HUES64 (cell line): ENCODE data around the gene WWOX.

Source experiments
- H3K27ac ChIP-seq: 2 replicates; pipeline ENCODE4 v1.7.0; 2013; ENCODE audit warnings: low read depth, low read length, inconsistent platforms
- H3K27me3 ChIP-seq: 2 replicates; pipeline ENCODE4 v1.6.1; 2013; ENCODE audit warnings: mild to moderate bottlenecking, low read length; ENCODE audit not compliant: insufficient read depth
- H3K36me3 ChIP-seq: 2 replicates; pipeline ENCODE4 v1.6.1; 2013; ENCODE audit warnings: mild to moderate bottlenecking, low read length; ENCODE audit not compliant: insufficient read depth
- H3K4me1 ChIP-seq: 2 replicates; pipeline ENCODE4 v1.6.1; 2013; ENCODE audit warnings: mild to moderate bottlenecking, low read length, moderate library complexity; ENCODE audit not compliant: insufficient read depth
- H3K4me3 ChIP-seq: 2 replicates; pipeline ENCODE4 v1.5.1; 2013; ENCODE audit warnings: mild to moderate bottlenecking, low read length, moderate library complexity
- H3K9ac ChIP-seq: 2 replicates; pipeline ENCODE4 v1.6.1; 2013; ENCODE audit warnings: mild to moderate bottlenecking, low read depth, low read length
- H3K9me3 ChIP-seq: 2 replicates; pipeline ENCODE4 v1.6.1; 2013; ENCODE audit warnings: low read depth, low read length; ENCODE audit not compliant: insufficient read depth
- WGBS: fragments of 150-250, 120-280 bp; methylation state at CpG from one replicate; pipeline ENCODE4 v1.1.7; 2013; ENCODE audit warnings: missing lambda C conversion rate; 5-methylcytosine and 5-hydroxymethylcytosine counted together

WWOX gene

DNA sequence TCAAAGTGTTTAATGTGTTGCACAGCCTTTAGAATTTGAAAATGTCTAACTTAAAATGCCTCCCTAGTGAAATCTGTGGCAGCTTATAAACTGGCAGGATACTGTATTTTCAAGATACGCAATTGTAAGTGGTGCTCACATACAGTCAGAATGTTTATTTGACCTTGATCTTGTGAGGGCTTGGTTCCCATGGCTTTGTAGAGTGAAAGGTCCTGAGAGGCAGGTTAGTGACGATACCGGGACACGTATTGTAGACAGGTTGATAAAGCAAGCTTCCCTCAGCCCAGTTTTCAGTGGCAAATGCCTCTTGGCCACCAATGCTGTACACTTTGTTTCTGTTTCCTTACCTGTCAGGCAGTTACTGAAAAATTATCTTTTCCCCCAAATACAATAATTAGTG is 1074.5 kb downstream of the WWOX start:
- 94% methylated on average over 4 of the region's 4 CpGs for WGBS
- no peak overlapping the region for H3K4me3 ChIP-seq

DNA sequence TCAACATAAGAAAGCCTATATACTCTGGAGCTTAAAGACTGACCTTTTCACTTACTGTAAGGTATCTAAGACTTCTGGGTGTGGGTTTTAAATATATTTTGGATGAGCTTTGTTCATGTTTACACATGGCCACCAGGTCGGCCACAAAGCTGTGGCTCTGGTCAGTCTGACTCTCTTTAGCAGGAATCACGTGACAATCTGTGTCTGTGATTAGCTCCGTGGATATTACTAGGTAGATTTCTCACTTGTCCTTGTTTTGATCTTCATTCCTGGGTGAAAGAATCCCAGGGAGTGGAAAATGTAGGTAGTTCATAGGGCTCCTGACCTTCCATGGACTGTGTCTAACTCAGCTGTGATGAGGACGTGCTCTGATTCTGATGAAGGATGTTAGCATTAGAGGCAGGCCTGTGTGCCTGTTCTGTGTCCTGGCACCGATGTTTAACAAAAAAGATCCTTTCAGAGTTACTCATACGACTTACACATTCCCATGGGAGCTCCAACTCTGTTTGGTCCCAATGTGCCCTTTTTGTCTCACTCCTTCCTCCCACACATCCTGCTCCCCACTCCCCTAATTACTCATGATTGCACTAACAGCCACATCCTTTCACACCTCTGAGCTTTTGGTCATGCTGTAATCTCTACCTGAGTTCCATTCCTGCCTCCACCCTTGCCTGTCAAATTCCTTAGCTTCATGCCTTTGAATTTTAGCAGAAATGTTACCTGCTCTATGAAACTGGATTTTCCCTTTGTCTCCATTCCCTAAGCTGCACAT is 1076.0 kb downstream of the WWOX start:
- no peaks in the 10 kb centered on the region; the same call in none of the 2 replicates for H3K4me1 ChIP-seq
- no peaks in the 10 kb centered on the region for H3K36me3 ChIP-seq
- no peak overlapping the region for H3K27ac ChIP-seq
- no peak overlapping the region for H3K9ac ChIP-seq
- no peak overlapping the region for H3K4me3 ChIP-seq
- H3K9me3 ChIP-seq, result no peaks in the 10 kb centered on the region
- 88% methylated on average over 6 of the region's 6 CpGs for WGBS
- no peaks in the 10 kb centered on the region for H3K27me3 ChIP-seq

More for the DNA sequence above, 1074.5 kb downstream of the WWOX start:
- Histone ChIP-seq H3K4me1 (peaks cover 11% of the 10 kb centered on the region), H3K27ac (no peak overlapping the region), H3K36me3 (no peaks in the 10 kb centered on the region), H3K9ac (no peak overlapping the region), H3K27me3 (no peaks in the 10 kb centered on the region), H3K9me3 (no peaks in the 10 kb centered on the region)

DNA sequence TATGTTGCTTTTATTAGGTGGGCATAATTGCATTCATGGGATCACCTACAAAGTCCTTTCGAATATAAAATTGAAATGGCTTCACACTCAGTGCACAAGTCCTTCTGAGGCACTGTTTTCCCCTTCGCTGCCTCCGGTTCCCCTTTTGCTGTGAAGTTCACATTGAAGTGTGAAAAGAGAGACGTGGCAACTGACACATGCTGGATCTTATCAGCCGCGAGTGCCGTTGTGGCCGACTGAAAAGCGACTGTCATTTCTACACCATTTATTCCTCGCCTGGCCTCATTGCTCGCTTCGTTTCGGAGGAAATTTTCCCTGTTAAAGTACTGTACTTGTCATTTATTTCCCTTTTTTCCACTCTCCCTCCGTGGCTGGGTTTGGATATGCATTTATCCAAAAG is 1077.6 kb downstream of the WWOX start:
- Histone ChIP-seq H3K4me1 (no peaks in the 10 kb centered on the region; the same call in 1 of the 2 replicates), H3K9ac (no peak overlapping the region), H3K27ac (no peak overlapping the region), H3K4me3 (no peak overlapping the region), H3K36me3 (no peaks in the 10 kb centered on the region), H3K27me3 (no peaks in the 10 kb centered on the region), H3K9me3 (no peaks in the 10 kb centered on the region)
- 92% methylated on average over 14 of the region's 14 CpGs for WGBS

DNA sequence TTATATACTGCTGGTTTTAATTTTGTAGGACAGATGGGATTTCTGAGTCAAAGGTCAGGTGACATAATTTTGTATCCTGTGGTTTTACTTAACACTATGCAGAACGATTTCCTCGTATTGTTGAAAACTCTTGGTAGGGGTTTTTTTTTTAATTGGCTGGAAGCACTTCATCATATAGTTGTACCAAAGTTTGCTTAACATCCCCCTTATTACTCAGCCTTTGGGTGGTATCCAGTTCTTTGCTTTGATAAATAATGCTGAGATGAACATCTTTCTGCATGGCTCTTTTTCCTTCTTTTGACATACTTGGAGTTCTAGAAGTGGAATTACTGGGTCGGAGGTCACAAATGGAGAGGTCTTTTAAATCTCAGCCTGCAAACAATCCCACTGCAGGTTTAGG is 1082.0 kb downstream of the WWOX start:
- Histone ChIP-seq H3K27me3 (no peaks in the 10 kb centered on the region), H3K27ac (no peak overlapping the region), H3K9me3 (no peaks in the 10 kb centered on the region), H3K4me3 (no peak overlapping the region), H3K36me3 (no peaks in the 10 kb centered on the region), H3K9ac (no peak overlapping the region), H3K4me1 (no peaks in the 10 kb centered on the region)
- 100% methylated on average over 2 of the region's 3 CpGs for whole genome bisulfite sequencing

DNA sequence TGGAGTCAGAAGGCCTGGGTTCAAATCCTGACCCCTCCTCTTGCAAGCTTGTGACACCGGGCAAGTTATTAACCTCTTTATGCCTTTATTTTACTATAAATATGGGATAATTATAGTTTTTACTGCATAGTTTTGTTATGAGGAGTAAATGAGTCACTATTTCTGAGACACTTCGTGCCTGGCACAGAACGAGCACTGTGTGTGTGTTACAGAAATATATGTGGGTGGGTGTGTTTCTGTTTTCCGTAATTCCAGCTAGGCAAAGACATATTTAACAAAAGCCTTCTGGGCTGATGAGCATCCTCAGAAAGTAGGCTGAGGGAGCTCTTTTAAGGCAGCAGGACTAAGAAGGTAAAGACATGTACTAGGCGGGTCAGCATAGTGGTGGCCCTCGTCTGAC is 1083.2 kb downstream of the WWOX start:
- 96% methylated on average over 6 of the region's 6 CpGs for WGBS
- no peak overlapping the region for H3K27ac ChIP-seq

DNA sequence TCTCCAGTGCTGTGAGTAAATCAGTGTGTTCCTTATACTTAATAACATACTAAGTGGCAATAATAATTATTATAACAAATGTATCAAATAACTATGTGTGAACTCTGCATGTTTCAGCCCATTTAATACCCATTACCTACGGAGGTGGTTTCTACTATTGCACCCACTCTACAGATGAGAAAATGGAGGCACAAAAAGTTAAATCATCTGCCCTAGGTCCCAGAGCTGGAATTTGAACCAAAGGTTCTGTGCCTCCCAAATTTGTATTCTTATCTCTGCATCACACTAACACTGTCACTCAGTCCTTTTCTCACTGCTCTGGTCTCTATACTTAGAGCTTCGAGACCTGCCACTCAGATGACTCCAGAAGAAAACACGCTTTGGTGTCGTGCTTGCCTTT is 1084.1 kb downstream of the WWOX start:
- Histone ChIP-seq H3K36me3 (no peaks in the 10 kb centered on the region), H3K27me3 (no peaks in the 10 kb centered on the region), H3K27ac (no peak overlapping the region), H3K4me3 (no peak overlapping the region), H3K9ac (no peak overlapping the region), H3K9me3 (no peaks in the 10 kb centered on the region), H3K4me1 (peaks cover 9% of the 10 kb centered on the region)
- 91% methylated on average over 4 of the region's 4 CpGs for WGBS

More for the DNA sequence above, 1083.2 kb downstream of the WWOX start:
- Histone ChIP-seq H3K9me3 (no peaks in the 10 kb centered on the region), H3K27me3 (no peaks in the 10 kb centered on the region), H3K4me1 (no peaks in the 10 kb centered on the region), H3K36me3 (no peaks in the 10 kb centered on the region), H3K9ac (no peak overlapping the region), H3K4me3 (no peak overlapping the region)

DNA sequence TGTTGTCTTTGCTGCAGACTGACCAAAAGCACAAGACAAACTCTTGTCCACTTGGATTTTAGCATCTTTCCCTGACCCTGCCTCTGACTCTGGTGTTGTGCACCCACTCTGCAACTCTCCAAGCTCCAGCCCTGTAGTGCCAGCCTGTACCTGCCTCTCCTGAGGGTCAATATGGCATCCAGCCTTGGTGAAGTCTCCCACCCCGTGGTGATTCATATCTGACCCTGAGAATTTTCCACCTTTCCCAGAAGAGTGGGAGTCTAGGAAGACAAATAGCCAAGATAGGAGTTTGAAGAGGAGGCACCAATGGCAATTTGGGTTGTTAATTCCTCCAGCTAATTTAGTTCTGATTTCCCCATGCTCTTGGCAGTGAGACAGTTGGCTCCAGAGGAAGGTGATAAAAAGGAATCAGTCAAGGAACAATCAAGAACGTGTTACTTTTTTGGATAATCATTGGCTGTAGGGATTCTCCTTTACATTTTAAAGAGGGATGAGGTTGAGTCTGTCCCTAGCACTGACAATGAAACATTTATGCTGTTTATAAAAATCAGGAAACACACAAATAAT is 1085.1 kb downstream of the WWOX start:
- Histone ChIP-seq H3K27me3 (no peaks in the 10 kb centered on the region), H3K9ac (no peak overlapping the region), H3K9me3 (no peaks in the 10 kb centered on the region), H3K36me3 (no peaks in the 10 kb centered on the region), H3K4me1 (peaks cover 14% of the 10 kb centered on the region), H3K4me3 (no peak overlapping the region), H3K27ac (no peak overlapping the region)
- 86% methylated on average over 2 of the region's 2 CpGs for WGBS

DNA sequence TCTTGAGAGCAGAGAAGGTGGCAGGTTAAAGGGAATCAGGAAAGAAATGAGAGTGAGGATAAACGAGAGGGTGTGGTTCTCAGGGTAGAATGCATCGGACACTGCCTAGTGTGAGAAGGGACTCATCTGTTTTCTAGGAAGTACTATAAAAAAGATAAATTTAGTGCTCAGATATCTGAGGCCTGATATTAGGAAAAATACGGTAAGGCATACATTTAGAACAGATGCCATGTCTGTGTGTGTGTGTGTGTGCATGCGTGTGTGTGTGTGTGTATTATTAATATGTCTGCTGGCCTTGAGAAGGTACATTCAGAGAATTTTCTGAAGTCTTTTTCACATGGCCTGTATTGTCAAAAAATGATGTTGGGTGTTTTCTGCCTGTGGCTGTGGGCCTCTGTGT is 1086.3 kb downstream of the WWOX start:
- H3K4me3 ChIP-seq, result no peak overlapping the region
- no peak overlapping the region for H3K27ac ChIP-seq
- H3K9ac ChIP-seq, result no peak overlapping the region
- H3K27me3 ChIP-seq, result no peaks in the 10 kb centered on the region
- peaks cover 14% of the 10 kb centered on the region for H3K4me1 ChIP-seq
- H3K36me3 ChIP-seq, result no peaks in the 10 kb centered on the region
- WGBS, result 94% methylated on average over 4 of the region's 4 CpGs
- H3K9me3 ChIP-seq, result no peaks in the 10 kb centered on the region

DNA sequence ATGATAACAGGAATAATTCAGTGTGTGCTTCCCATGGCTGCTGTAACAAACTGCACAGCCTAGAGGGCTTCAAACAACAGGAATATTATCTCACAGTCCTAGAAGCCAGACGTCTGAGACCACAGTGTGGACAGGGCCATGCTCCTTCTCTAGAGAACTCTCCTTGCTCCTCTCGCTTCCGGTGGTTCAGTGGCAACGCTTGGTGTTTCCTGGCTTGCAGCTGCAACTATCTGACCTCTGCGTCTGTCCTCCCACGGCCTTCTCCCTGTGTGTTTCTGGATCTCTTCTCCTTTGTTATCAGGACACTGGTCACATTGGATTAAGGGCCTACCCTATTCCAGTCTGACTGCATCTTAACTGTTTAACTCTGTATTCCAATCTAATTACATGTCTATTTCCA is 1086.7 kb downstream of the WWOX start:
- no peaks in the 10 kb centered on the region for H3K27me3 ChIP-seq
- WGBS, result 87% methylated on average over 6 of the region's 6 CpGs
- no peaks in the 10 kb centered on the region for H3K9me3 ChIP-seq

DNA sequence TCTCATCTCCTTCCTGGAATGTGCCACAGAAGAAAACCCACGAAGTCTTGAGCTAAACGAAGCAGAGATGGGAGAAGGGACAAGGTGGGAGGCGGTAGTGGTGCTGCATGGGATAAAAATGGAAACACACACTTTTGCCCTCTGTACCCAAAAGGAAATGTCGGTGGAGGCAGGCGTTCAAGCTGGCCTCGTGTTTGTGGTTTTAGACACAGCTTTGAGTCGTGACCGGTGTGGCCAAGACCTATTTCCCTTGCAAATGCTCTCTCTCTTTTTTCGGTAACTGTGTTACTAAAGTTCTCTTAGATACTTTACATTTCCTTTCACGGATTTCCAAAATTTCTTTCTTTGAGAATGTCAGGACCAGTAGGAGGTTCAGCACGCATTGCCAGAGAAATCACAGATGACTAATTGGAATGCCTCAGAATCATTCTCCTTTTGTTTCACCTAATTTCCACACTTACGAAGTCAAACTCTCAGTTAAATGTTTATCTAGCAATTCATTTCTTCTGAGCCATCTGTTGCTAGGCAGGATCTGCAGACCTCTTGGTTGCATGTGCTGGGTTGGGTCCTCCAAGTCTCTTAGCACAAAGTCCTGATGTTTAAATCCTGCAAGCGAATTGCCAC is 1088.8 kb downstream of the WWOX start:
- H3K4me1 ChIP-seq, result peaks cover 14% of the 10 kb centered on the region
- H3K36me3 ChIP-seq, result no peaks in the 10 kb centered on the region
- no peaks in the 10 kb centered on the region for H3K27me3 ChIP-seq
- H3K4me3 ChIP-seq, result no peak overlapping the region
- 65% methylated on average over 13 of the region's 13 CpGs for WGBS
- H3K27ac ChIP-seq, result no peak overlapping the region; the same call in 1 of the 2 replicates
- H3K9me3 ChIP-seq, result no peaks in the 10 kb centered on the region
- H3K9ac ChIP-seq, result no peak overlapping the region; the same call in 1 of the 2 replicates

More for the DNA sequence above, 1086.7 kb downstream of the WWOX start:
- Histone ChIP-seq H3K9ac (no peak overlapping the region), H3K36me3 (no peaks in the 10 kb centered on the region), H3K4me3 (no peak overlapping the region), H3K4me1 (peaks cover 14% of the 10 kb centered on the region), H3K27ac (no peak overlapping the region)

DNA sequence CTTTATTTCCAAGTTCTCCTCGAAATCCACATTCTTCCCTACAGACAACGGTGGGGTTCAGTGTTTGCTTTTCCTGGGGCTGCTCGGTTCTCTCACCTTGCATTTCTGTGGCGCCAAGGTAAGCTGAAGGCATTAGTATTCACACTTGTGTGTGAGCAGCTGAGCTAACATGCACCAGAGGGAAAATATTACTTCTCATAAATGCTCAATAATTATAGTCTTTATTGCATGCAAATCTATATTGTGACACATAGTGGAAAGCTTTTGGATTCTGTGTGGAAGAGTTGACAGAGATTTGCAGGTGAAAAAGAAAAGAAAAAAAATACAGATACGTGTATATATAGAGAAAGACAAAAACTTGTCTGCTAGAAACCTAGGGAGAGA is 1089.3 kb downstream of the WWOX start:
- Histone ChIP-seq H3K4me1 (peaks cover 14% of the 10 kb centered on the region), H3K9ac (no peak overlapping the region), H3K4me3 (no peak overlapping the region), H3K27me3 (no peaks in the 10 kb centered on the region), H3K27ac (no peak overlapping the region), H3K9me3 (no peaks in the 10 kb centered on the region), H3K36me3 (no peaks in the 10 kb centered on the region)
- 77% methylated on average over 5 of the region's 5 CpGs for WGBS
